GM18873 (cell line): ENCODE measurements around the gene TM7SF2.
A peak's percentile ranks its signal among the peaks of the same experiment; 100 is the strongest.

ENCODE experiments used
- ATAC-seq: cut with Tn5 transposase; IDR thresholded peaks from one replicate; pipeline ENCODE4 v1.9.1; 2021; ENCODE audit warnings: mild to moderate bottlenecking, moderate library complexity, moderate number of reproducible peaks; ENCODE audit not compliant: unreplicated experiment, low FRiP score

The TM7SF2 gene

GRCh38 chr11:65127473-65128181 is 16.0 kb downstream of the TM7SF2 start:
- no peak for ATAC-seq

- ATAC-seq = no peak
These were observed 16.8 kb downstream of the TM7SF2 start for GRCh38 chr11:65128182-65129145.

- no peak for ATAC-seq
These were observed 18.2 kb downstream of the TM7SF2 start for GRCh38 chr11:65129649-65130441.

- no peak for ATAC-seq
These were observed 19.2 kb downstream of the TM7SF2 start for GRCh38 chr11:65130631-65131416.

- no peak for ATAC-seq
These were observed 19.7 kb downstream of the TM7SF2 start for GRCh38 chr11:65131417-65131776.

- no peak for ATAC-seq
These were observed 20.2 kb downstream of the TM7SF2 start for GRCh38 chr11:65131895-65132237.

GRCh38 chr11:65132238-65132987 is 20.7 kb downstream of the TM7SF2 start:
- peak; percentile 31 for ATAC-seq

- no peak for ATAC-seq
These were observed 21.5 kb downstream of the TM7SF2 start for GRCh38 chr11:65132988-65133700.

GRCh38 chr11:65133724-65134123 is 22.1 kb downstream of the TM7SF2 start:
- ATAC-seq = no peak

GRCh38 chr11:65134240-65134951 is 22.7 kb downstream of the TM7SF2 start, which contains the start of gene SYVN1:
Gene SYVN1, minus strand, starts transcription at chr11:65134519. Its CDS starts 918 bp downstream, at chr11:65133601.
- peak; percentile 38 for ATAC-seq

- ATAC-seq = peak; percentile 62
These were observed 23.4 kb downstream of the TM7SF2 start for GRCh38 chr11:65134952-65135632.

- ATAC-seq = no peak
These were observed 24.0 kb downstream of the TM7SF2 start for GRCh38 chr11:65135633-65136145.

GRCh38 chr11:65136515-65137096 is 24.9 kb downstream of the TM7SF2 start:
- no peak for ATAC-seq

GRCh38 chr11:65141896-65142494 is 30.3 kb downstream of the TM7SF2 start:
- ATAC-seq = no peak

- ATAC-seq = no peak
These were observed 35.8 kb downstream of the TM7SF2 start for GRCh38 chr11:65147352-65148075.

- no peak for ATAC-seq
These were observed 37.0 kb downstream of the TM7SF2 start for GRCh38 chr11:65148657-65149056.
